HEK293 (cell line): ENCODE measurements around the gene CUL1.
A peak's percentile ranks its signal among the peaks of the same experiment; 100 is the strongest.

Source experiments
- CTCF ChIA-PET: fragments of 350-600 bp; formaldehyde crosslinking; extraction: SDS; loops from one replicate; lab custom pipeline; 2021; ENCODE audit warnings: antibody characterized with exemption; lab: Yijun Ruan, JAX
- POLR2A ChIA-PET: fragments of 300-600 bp; formaldehyde crosslinking; extraction: SDS; loops from one replicate; lab custom pipeline; 2020; ENCODE audit warnings: antibody characterized with exemption, inconsistent platforms; lab: Yijun Ruan, JAX
- H3K27ac ChIP-seq: fragments of 200-500 bp; sonication (Bioruptor generic); 2 replicates; pipeline ENCODE4 v1.5.1; 2014; ENCODE audit warnings: low read depth, low read length, control low read depth, inconsistent platforms; ENCODE audit errors: extremely low read depth
- H3K36me3 ChIP-seq, 2 experiments: fragments of 200-500 bp in 1 of 2; sonication (Bioruptor generic) in 1 of 2; 1 replicate in 1 of 2; 2 replicates in 1 of 2; pipeline ENCODE4 v1.5.1; 2014 to 2017; ENCODE audit warnings: inconsistent platforms in 2 of 2, low read length in 2 of 2; ENCODE audit not compliant: control insufficient read depth in 2 of 2, insufficient read depth in 1 of 2
- H3K4me1 ChIP-seq: fragments of 200-500 bp; sonication (Bioruptor generic); 2 replicates; pipeline ENCODE4 v1.5.1; 2014; ENCODE audit warnings: mild to moderate bottlenecking, low read length, inconsistent platforms; ENCODE audit not compliant: control insufficient read depth, insufficient read depth
- H3K4me3 ChIP-seq: 2 replicates; pipeline ENCODE4 v1.5.1; 2011; ENCODE audit warnings: low read depth, mild to moderate bottlenecking, control low read depth, low read length, moderate library complexity
- H3K9me3 ChIP-seq: fragments of 200-500 bp; sonication (Bioruptor generic); 2 replicates; pipeline ENCODE4 v1.5.1; 2014; ENCODE audit warnings: low read depth, low read length, inconsistent platforms; ENCODE audit not compliant: control insufficient read depth, insufficient read depth
- IKZF3 ChIP-seq: fragments of 450-650 bp; IDR thresholded peaks from 2 replicates; pipeline ENCODE4 v1.5.0; 2018; ENCODE audit warnings: missing biosample characterization, mild to moderate bottlenecking, missing genetic modification characterization, moderate library complexity
- KLF9 ChIP-seq: fragments of 450-650 bp; formaldehyde crosslinking; IDR thresholded peaks from 2 replicates; pipeline ENCODE4 v1.5.1; 2016; ENCODE audit warnings: missing biosample characterization, missing genetic modification characterization, low read depth
- MZF1 ChIP-seq: fragments of 450-650 bp; formaldehyde crosslinking; IDR thresholded peaks from 2 replicates; pipeline ENCODE4 v1.5.1; 2017; ENCODE audit warnings: missing biosample characterization, missing genetic modification characterization, borderline replicate concordance
- RBAK ChIP-seq: fragments of 450-650 bp; formaldehyde crosslinking; IDR thresholded peaks from 2 replicates; pipeline ENCODE4 v1.5.1; 2016; ENCODE audit warnings: missing biosample characterization, missing genetic modification characterization
- SP2 ChIP-seq: fragments of 450-650 bp; formaldehyde crosslinking; IDR thresholded peaks from 2 replicates; pipeline ENCODE4 v1.5.1; 2016; ENCODE audit warnings: missing biosample characterization, missing genetic modification characterization
- ZFP3 ChIP-seq: fragments of 450-650 bp; formaldehyde crosslinking; IDR thresholded peaks from 2 replicates; pipeline ENCODE4 v1.5.1; 2016; ENCODE audit warnings: low read depth, missing biosample characterization, missing genetic modification characterization
- ZNF600 ChIP-seq: fragments of 450-650 bp; formaldehyde crosslinking; IDR thresholded peaks from 2 replicates; pipeline ENCODE4 v1.5.1; 2016; ENCODE audit warnings: missing biosample characterization, missing genetic modification characterization
- ZNF660 ChIP-seq: fragments of 450-650 bp; IDR thresholded peaks from 2 replicates; pipeline ENCODE4 v1.5.1; 2018; ENCODE audit warnings: missing biosample characterization, mild to moderate bottlenecking, missing genetic modification characterization
- ZNF664 ChIP-seq: fragments of 450-650 bp; formaldehyde crosslinking; IDR thresholded peaks from 2 replicates; pipeline ENCODE4 v1.5.1; 2016; ENCODE audit warnings: missing biosample characterization, missing genetic modification characterization
- TF ChIP-seq, protein P1 (sequence below): fragments of 450-650 bp; formaldehyde crosslinking; IDR thresholded peaks from 2 replicates; pipeline ENCODE4 v1.5.1; 2016; ENCODE audit warnings: missing biosample characterization, missing genetic modification characterization
- TF ChIP-seq, protein P2 (sequence below): fragments of 450-650 bp; IDR thresholded peaks from 2 replicates; pipeline ENCODE4 v1.5.1; 2018; ENCODE audit warnings: missing biosample characterization, mild to moderate bottlenecking, missing genetic modification characterization
- TF ChIP-seq, protein P3 (sequence below): fragments of 450-650 bp; formaldehyde crosslinking; IDR thresholded peaks from 2 replicates; pipeline ENCODE4 v1.5.1; 2017; ENCODE audit warnings: missing biosample characterization, missing genetic modification characterization
- TF ChIP-seq, protein P4 (sequence below): fragments of 450-650 bp; formaldehyde crosslinking; IDR thresholded peaks from 2 replicates; pipeline ENCODE4 v1.5.1; 2016; ENCODE audit warnings: missing biosample characterization, missing genetic modification characterization

Gene CUL1

DNA sequence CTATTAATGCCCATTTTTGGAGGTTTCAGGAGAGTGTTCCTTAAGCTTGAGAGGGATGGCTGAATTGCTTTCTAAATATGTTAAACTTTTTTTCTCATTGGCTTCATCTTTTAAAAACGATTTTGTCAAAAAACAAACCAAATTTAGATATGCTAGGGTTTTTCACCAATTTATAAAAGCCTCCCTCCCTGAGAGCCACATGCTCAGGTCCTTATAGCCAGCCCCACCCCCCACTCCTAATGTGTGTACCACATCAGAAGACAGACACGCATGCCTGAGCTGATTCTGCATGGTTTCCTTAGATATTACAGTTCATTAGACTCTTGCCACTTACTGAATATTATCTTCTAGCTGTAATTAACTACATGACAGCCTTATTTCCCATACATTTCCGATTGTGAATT is 2.0 kb downstream of the CUL1 start:
- Histone ChIP-seq H3K27ac (no peak overlapping the region), H3K9me3 (no peaks in the 10 kb centered on the region), H3K4me1 (peaks cover 21% of the 10 kb centered on the region), H3K36me3 (no peaks in the 10 kb centered on the region), H3K4me3 (peak overlapping the region; percentile 79)
- ChIA-PET POLR2A (no interaction called here), CTCF (interaction anchor here (0.7 to 1.1 kb wide), 2 partner anchors 11 to 966 kb away, joined by 3 to 4 read pairs; no protein-coding TSS in a partner anchor)
- TF ChIP-seq KLF9 (0 out of 2 replicates have a peak, but pooled peaks have one; percentile 23), ZNF660 (tag by site-specific recombination) (0 out of 2 replicates have a peak, but pooled peaks have one; percentile 28), ZNF664 (tag by site-specific recombination) (peak; percentile 92), RBAK (tag by site-specific recombination) (no peak)
- TF ChIP-seq, protein P1, sequence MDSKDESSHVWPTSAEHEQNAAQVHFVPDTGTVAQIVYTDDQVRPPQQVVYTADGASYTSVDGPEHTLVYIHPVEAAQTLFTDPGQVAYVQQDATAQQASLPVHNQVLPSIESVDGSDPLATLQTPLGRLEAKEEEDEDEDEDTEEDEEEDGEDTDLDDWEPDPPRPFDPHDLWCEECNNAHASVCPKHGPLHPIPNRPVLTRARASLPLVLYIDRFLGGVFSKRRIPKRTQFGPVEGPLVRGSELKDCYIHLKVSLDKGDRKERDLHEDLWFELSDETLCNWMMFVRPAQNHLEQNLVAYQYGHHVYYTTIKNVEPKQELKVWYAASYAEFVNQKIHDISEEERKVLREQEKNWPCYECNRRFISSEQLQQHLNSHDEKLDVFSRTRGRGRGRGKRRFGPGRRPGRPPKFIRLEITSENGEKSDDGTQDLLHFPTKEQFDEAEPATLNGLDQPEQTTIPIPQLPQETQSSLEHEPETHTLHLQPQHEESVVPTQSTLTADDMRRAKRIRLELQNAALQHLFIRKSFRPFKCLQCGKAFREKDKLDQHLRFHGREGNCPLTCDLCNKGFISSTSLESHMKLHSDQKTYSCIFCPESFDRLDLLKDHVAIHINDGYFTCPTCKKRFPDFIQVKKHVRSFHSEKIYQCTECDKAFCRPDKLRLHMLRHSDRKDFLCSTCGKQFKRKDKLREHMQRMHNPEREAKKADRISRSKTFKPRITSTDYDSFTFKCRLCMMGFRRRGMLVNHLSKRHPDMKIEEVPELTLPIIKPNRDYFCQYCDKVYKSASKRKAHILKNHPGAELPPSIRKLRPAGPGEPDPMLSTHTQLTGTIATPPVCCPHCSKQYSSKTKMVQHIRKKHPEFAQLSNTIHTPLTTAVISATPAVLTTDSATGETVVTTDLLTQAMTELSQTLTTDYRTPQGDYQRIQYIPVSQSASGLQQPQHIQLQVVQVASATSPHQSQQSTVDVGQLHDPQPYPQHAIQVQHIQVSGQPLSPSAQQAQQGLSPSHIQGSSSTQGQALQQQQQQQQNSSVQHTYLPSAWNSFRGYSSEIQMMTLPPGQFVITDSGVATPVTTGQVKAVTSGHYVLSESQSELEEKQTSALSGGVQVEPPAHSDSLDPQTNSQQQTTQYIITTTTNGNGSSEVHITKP (tag by site-specific recombination) = peak; percentile 86
- TF ChIP-seq, protein P2, sequence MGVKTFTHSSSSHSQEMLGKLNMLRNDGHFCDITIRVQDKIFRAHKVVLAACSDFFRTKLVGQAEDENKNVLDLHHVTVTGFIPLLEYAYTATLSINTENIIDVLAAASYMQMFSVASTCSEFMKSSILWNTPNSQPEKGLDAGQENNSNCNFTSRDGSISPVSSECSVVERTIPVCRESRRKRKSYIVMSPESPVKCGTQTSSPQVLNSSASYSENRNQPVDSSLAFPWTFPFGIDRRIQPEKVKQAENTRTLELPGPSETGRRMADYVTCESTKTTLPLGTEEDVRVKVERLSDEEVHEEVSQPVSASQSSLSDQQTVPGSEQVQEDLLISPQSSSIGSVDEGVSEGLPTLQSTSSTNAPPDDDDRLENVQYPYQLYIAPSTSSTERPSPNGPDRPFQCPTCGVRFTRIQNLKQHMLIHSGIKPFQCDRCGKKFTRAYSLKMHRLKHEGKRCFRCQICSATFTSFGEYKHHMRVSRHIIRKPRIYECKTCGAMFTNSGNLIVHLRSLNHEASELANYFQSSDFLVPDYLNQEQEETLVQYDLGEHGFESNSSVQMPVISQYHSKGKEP (tag by site-specific recombination) = peak; percentile 82

DNA sequence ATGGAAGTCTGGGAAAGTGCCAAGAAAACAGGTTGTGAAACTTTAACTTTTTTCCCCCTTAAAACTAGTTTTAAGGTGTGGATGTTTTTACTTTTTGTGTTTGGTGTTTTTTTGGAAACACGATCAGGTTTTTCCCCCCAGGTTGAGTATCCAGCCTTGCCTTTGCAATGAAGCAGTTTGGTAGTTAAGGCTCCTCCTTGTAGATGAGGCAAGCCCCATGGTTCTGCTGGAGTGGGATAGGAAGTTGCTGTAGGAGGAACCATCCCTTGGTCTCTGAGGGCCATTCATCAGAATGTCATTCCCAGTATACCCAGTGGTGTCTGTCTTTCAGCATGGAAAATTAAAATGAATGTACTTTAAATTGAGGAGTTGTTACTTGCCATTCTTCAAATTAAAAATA is 2.7 kb downstream of the CUL1 start:
- H3K27ac ChIP-seq = no peak overlapping the region
- peak; percentile 98; the same call in 1 of the 2 replicates for TF ChIP-seq MZF1 (tag by site-specific recombination)
- TF ChIP-seq, protein P3, sequence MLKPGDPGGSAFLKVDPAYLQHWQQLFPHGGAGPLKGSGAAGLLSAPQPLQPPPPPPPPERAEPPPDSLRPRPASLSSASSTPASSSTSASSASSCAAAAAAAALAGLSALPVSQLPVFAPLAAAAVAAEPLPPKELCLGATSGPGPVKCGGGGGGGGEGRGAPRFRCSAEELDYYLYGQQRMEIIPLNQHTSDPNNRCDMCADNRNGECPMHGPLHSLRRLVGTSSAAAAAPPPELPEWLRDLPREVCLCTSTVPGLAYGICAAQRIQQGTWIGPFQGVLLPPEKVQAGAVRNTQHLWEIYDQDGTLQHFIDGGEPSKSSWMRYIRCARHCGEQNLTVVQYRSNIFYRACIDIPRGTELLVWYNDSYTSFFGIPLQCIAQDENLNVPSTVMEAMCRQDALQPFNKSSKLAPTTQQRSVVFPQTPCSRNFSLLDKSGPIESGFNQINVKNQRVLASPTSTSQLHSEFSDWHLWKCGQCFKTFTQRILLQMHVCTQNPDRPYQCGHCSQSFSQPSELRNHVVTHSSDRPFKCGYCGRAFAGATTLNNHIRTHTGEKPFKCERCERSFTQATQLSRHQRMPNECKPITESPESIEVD (tag by site-specific recombination) = peak; percentile 54; the same call in 1 of the 2 replicates
- TF ChIP-seq ZFP3 (tag by site-specific recombination) = no peak
- TF ChIP-seq IKZF3 (tag by site-specific recombination) = peak; percentile 74
- 0 out of 2 replicates have a peak, but pooled peaks have one; percentile 54 for TF ChIP-seq ZNF600 (tag by site-specific recombination)
- TF ChIP-seq, protein P4, sequence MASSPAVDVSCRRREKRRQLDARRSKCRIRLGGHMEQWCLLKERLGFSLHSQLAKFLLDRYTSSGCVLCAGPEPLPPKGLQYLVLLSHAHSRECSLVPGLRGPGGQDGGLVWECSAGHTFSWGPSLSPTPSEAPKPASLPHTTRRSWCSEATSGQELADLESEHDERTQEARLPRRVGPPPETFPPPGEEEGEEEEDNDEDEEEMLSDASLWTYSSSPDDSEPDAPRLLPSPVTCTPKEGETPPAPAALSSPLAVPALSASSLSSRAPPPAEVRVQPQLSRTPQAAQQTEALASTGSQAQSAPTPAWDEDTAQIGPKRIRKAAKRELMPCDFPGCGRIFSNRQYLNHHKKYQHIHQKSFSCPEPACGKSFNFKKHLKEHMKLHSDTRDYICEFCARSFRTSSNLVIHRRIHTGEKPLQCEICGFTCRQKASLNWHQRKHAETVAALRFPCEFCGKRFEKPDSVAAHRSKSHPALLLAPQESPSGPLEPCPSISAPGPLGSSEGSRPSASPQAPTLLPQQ (tag by site-specific recombination) = no peak
- TF ChIP-seq SP2 (tag by site-specific recombination) = peak; percentile 24; the same call in 1 of the 2 replicates
- TF ChIP-seq, all 188 proteins: peak for 5
- CTCF ChIA-PET = no interaction called here
- H3K4me1 ChIP-seq = peaks cover 21% of the 10 kb centered on the region
- H3K36me3 ChIP-seq = no peaks in the 10 kb centered on the region
- H3K4me3 ChIP-seq = no peak overlapping the region
- no peaks in the 10 kb centered on the region for H3K9me3 ChIP-seq
- POLR2A ChIA-PET = no interaction called here
